Measurements from ENCODE around the gene ISCA1.

DNA sequence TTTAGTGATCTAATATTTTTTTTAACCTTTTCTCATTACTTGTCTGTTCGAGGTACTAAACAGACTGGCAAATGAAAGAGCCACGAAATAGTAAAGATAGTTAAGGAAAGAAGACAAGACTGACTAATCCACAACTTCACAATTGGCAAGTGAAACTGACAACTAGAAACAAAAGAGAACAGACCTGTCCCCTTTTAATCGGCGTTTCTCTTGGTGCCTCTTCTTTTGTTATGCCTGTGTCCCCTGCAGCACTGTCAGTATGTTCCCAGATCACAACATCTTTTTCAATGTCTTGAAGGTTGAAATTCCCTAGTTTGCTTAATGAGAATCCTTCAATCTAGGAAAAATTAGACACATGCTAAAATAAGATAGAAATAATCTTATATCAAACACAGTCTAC lies 45.8 kb upstream of the ISCA1 start:
- TF ChIP-seq, protein P1, sequence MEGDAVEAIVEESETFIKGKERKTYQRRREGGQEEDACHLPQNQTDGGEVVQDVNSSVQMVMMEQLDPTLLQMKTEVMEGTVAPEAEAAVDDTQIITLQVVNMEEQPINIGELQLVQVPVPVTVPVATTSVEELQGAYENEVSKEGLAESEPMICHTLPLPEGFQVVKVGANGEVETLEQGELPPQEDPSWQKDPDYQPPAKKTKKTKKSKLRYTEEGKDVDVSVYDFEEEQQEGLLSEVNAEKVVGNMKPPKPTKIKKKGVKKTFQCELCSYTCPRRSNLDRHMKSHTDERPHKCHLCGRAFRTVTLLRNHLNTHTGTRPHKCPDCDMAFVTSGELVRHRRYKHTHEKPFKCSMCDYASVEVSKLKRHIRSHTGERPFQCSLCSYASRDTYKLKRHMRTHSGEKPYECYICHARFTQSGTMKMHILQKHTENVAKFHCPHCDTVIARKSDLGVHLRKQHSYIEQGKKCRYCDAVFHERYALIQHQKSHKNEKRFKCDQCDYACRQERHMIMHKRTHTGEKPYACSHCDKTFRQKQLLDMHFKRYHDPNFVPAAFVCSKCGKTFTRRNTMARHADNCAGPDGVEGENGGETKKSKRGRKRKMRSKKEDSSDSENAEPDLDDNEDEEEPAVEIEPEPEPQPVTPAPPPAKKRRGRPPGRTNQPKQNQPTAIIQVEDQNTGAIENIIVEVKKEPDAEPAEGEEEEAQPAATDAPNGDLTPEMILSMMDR (IDR thresholded peaks at IDR 0.05) = no peak
- TF ChIP-seq POLR2A (IDR thresholded peaks at IDR 0.05) = no peak
